Ishikawa (cell line): Measurements from ENCODE around the gene AP1B1.

ENCODE experiments used
- EGR1 ChIP-seq: IDR thresholded peaks from 2 replicates; pipeline ENCODE4 v1.6.1; 2012
- EP300 ChIP-seq: IDR thresholded peaks from 2 replicates; pipeline ENCODE4 v1.6.1; 2012; ENCODE audit warnings: borderline replicate concordance
- FOXM1 ChIP-seq: IDR thresholded peaks from 2 replicates; pipeline ENCODE4 v1.6.1; 2012; ENCODE audit warnings: low read depth, borderline replicate concordance
- NFIC ChIP-seq: IDR thresholded peaks from 2 replicates; pipeline ENCODE4 v1.6.1; 2012
- RAD21 ChIP-seq: IDR thresholded peaks from 2 replicates; pipeline ENCODE4 v1.6.1; 2012; ENCODE audit warnings: low read depth
- YY1 ChIP-seq: IDR thresholded peaks from 2 replicates; pipeline ENCODE4 v1.6.1; 2012; ENCODE audit warnings: low read depth
- TF ChIP-seq, protein P1 (sequence below): IDR thresholded peaks from 2 replicates; pipeline ENCODE4 v1.6.1; 2012; ENCODE audit warnings: low read depth, mild to moderate bottlenecking
- TF ChIP-seq, protein P2 (sequence below): IDR thresholded peaks from 2 replicates; pipeline ENCODE4 v1.6.1; 2012

GRCh38 chr22:29327089-29327764 is 61.1 kb downstream of the AP1B1 start:
- no peak for TF ChIP-seq EGR1
- no peak for TF ChIP-seq RAD21
- no peak for TF ChIP-seq NFIC
- TF ChIP-seq, protein P1, sequence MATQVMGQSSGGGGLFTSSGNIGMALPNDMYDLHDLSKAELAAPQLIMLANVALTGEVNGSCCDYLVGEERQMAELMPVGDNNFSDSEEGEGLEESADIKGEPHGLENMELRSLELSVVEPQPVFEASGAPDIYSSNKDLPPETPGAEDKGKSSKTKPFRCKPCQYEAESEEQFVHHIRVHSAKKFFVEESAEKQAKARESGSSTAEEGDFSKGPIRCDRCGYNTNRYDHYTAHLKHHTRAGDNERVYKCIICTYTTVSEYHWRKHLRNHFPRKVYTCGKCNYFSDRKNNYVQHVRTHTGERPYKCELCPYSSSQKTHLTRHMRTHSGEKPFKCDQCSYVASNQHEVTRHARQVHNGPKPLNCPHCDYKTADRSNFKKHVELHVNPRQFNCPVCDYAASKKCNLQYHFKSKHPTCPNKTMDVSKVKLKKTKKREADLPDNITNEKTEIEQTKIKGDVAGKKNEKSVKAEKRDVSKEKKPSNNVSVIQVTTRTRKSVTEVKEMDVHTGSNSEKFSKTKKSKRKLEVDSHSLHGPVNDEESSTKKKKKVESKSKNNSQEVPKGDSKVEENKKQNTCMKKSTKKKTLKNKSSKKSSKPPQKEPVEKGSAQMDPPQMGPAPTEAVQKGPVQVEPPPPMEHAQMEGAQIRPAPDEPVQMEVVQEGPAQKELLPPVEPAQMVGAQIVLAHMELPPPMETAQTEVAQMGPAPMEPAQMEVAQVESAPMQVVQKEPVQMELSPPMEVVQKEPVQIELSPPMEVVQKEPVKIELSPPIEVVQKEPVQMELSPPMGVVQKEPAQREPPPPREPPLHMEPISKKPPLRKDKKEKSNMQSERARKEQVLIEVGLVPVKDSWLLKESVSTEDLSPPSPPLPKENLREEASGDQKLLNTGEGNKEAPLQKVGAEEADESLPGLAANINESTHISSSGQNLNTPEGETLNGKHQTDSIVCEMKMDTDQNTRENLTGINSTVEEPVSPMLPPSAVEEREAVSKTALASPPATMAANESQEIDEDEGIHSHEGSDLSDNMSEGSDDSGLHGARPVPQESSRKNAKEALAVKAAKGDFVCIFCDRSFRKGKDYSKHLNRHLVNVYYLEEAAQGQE = no peak
- TF ChIP-seq EP300 = no peak
- TF ChIP-seq, protein P2, sequence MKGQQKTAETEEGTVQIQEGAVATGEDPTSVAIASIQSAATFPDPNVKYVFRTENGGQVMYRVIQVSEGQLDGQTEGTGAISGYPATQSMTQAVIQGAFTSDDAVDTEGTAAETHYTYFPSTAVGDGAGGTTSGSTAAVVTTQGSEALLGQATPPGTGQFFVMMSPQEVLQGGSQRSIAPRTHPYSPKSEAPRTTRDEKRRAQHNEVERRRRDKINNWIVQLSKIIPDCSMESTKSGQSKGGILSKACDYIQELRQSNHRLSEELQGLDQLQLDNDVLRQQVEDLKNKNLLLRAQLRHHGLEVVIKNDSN = no peak
- no peak for TF ChIP-seq FOXM1
- no peak for TF ChIP-seq YY1
